Activated T-cell treated with anti-CD3 and anti-CD28 coated beads for 4 hours (primary cell): Measurements from ENCODE around the gene ATXN1.
"Not testable (repeated sequence)": the region's sequence is repeated elsewhere in the genome, so short reads cannot be mapped to it uniquely, and the experiment has no call there.

Experiments
- DNase-seq: peaks from one replicate; pipeline ENCODE4 v3.0.0-alpha.2; 2020

Gene ATXN1

DNA sequence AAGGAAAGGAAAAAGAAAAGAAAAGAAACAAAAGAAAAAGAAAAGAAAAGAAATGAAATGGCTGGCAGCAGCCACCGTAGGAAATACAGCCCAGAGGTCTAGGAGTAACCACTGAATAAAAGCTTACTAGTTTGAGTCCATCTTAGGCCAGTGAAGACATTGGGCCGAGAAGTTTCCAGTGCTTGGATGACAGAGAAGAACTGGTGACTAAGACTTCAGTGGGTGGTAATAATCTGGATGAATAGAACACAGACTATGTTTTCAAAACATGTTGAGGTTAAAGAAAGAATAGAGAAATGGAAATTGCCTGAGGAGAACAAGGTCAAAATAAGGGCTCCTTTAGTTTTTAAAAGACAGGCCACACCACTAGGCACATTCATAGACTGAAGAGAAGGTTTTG is 198.8 kb downstream of the ATXN1 start:
- DNase-seq: no peak

DNA sequence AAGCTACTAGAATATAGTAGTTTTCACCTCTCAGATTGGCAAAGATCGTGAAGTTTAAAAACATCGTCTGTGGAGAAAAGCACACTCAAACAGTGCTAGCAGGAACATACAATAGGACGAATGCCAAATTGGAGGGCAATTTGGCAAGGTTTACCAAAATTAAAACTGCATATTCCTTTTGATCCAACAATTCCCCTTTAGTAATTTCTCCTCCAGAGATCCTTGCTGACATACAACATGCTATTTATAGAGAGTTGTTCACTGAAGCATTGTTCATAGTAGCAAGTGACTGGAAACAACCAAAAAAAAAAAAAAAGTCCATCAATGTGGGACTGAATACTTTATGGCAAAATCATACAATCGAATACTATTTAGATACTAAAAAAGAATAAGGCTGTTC is 202.2 kb downstream of the ATXN1 start:
- no peak for DNase-seq

DNA sequence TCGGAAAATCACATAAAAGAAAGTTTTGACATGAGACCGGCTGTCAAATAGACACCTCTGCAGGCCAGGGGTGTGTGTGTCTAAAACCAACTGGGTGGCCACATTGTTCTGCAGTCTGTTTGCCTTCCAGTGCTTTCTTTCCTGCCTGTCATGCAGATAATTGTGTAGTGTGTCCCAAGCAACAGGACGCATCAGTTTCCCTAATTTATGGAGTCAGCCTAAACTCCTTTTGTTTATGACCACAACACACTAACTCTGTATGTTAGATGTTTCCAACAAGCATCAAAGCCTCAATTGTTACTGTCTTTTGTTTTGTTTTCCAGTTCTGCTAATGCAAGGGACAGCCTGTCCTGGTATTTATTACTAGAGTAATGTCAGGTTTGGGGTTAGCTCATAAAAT is 205.7 kb downstream of the ATXN1 start:
- DNase-seq: no peak

DNA sequence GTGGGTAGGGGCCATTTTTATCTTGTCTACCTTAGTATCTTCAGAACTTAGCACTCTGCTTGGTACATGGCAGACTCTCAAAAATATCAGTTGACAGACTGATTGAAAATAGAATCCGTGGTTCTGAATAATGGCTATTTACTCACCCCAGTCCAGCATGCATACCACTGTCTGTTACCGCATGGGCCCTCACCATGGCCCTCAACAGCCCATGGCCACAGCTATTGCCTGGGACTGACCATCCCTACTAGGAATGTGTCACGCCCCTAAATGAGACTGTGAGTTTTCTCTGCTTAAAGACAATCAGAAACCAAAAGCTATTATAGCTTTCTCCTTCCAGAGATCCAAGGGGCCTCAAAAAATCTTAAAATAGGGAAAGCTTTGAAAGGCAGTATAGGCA is 207.7 kb downstream of the ATXN1 start:
- DNase-seq: no peak

DNA sequence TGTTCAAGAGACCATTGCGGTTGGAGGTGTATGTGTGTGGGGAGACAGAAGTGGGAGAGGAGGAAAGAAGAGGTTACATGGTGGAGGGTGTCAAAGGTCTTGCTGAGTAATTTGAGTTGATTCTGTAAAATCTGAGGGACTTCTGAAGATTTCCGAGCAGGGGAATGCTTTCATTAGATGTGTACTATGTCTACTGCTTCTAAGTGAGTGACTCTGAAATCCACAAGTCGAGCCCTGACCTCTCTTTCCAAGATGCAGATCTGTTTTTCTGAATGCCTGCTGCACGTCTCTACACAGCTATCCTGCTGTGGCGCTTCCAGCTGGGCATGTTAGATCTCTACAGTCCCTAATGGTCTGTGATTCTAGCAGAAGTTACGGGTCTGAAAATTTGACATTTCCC is 209.8 kb downstream of the ATXN1 start:
- DNase-seq: no peak

DNA sequence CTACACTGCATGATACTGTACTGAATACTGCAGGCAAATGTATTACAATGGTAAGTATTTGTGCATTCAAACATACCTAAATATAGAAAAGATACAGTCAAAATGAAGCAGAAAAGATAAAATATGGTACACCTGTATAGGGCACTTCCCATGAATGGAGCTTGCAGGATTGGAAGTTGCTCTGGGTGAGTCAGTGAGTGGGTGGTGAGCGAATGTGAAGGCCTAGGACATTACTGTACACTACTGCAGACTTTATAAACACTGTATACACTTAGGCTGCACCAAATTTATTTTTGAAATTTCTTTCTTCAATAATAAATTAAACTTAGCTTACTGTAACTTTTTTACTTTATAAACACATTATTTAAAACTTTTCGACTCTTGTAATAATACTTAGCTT is 213.1 kb downstream of the ATXN1 start:
- DNase-seq: no peak

DNA sequence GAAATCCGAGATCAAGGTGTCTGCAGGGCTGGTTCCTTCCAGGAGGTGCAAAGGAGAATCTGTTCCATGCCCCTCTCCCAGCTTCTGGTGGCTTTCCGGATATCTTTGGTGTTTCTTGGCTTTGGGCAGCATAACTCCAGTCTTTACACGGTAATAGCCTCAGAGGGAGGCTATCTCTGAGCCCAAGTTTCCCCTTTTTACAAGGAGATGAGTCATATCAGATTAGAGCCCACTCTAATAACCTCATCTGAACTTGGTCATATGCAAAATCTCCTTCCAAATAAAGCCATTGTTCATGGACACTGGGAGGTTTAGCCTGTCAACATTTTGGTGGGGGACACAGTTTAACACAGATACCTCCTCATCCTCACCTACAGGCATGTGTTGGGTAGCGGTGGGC is 213.7 kb downstream of the ATXN1 start:
- no peak for DNase-seq

DNA sequence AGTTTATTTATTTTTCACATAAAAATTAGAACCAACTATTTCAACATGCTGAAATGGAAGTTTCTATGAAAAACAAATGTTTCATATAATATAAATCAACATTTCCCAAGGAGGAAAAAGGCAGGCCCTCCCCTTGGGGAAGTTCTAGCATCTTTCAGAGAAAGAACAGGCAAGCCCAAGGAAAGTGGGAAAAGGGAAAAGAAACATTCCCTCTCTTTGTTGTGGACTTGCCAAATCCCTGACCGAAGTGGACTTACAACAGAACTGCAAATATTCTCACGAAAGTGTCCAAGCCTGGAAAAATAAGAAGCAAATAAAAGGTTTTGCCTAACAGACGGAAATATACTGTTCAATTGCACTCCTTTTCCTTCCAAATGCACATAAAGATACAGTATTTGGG is 214.4 kb downstream of the ATXN1 start:
- no peak for DNase-seq

DNA sequence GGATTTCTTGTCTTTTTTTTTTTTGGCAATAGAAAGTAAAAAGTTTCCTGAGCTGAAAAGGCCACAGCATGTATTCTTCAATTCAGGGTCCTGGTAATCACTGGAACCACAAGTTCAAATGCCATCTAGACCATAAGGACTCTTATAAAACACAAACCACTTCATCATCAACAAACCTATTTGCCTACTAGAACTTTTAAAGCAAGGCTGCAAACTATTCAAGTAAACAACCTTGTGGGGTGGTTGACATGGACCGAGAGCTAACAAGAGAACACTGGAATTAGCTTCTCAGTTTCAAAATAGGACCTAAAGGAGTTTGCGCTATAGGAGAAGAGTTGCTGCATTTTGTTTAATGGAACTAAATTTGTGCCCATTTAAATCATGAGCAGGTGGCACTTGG is 215.9 kb downstream of the ATXN1 start:
- DNase-seq: no peak

DNA sequence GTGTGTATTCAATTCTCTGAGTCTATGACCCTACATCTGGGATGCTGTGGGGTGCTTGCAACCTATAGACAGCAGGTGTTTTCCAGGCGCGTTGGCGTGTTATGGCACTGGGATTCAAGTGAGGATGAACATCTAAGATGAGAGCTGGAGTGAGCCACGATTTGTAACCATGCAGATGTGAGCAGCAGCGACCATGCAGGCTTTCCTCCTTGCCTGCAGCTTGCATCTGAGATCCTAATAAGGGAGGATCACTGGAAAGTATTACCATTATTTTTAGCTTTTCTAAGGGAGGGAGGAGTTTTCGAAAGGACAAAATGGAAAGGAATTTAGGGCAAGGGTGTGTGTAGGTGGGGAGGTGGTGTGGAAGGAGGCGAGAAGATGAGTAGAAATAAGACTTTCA is 216.7 kb downstream of the ATXN1 start:
- no peak for DNase-seq

DNA sequence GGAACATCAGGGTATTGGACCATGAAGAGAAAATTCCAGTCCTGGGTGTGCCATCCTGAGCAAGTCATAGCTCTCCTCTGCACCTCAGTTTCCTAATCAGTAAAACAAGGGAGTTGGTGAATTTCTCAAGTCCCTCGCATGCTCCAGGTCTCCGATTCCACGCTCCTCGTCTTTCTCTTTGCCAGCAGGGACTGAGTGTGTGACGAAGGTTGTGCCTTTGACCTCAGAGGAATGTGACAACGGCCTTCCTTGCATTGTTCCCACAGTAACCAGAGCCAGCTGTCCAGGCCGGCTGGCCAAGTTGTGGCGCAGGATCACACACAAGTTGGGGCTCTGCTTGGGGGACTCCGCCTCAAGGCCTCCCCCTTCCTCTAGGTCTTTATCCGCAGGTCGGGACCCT is 217.3 kb downstream of the ATXN1 start:
- no peak for DNase-seq

DNA sequence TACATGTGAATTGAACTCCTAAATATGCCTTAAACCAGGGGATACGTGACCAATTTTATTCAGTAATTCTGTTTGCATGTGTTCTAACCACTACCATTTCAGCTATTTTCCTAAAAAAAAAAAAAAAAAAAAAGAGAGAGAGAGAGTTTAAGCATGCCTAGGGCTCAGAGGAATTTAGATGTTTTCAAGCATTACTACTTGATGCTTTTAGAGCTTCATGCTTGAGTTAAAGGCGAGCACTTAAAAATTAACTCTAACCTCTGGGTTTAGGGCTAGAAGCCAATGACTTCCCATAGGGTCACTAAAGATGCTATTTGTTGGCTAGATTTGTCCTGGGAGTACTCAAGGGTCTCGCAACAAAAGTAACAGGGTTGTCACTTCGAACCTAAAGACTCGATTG is 217.7 kb downstream of the ATXN1 start:
- no peak for DNase-seq

DNA sequence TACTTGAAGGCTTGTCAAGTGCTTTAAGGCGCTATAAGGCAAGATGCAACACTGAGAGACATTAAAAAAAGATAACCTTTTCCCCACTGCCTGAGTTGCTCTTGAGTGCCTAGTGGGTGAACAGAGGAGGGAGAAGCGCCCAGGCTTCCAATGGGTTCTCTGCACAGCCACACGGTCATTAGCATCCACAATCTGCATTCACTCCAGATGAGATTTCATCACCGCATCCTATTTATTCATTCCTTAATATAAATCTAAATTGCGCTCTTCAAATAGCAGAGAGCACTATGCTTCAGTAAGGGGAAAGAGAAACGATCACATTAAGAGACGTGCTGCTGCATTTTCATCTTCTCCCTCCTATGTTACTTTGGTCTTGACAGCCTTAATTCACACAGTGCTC is 219.2 kb downstream of the ATXN1 start:
- DNase-seq: no peak

DNA sequence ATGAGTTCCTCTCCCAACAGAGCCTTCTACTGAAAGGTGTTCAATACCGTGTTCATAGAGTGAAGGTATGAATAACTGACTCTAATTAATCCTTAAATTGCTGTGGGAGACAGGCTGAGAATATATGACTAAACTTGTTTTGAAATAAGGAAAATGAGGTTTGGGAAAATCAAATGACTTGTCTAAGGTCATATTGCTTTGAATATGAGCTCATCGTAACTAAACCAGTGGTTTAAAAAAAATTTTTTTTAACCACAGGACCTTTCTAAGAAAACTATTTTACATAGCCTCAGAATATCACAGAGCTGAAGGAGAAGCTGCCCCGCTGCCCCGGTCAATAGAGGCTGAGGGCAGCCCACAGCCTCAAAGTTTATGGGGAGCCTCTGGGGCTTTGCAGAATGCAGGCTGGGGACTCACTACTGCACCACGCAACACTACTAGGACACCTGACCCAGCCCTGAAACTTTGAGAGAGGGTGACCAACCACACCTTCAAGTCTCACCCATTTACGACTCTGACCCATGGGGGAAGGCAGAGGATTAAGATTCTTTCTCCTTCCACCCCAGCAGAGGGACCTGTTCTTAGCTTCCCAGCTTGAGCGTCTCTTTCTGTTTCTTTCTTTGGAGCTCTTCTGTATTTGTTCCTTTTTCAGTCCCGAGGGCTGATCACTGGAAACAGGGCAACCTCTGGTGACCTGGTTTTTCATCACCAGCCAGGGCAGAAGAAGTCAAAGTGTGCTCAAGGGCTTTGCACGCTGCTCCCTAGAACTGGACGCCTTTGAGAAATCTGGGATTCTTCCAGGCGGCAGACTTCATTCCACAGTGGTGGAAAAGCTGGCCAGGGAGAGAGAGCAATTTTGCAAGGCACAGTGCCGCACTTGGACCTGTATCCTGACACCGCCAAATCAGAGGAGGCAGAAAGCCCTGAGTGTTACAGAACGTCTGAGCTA is 220.2 kb downstream of the ATXN1 start:
- DNase-seq: no peak

DNA sequence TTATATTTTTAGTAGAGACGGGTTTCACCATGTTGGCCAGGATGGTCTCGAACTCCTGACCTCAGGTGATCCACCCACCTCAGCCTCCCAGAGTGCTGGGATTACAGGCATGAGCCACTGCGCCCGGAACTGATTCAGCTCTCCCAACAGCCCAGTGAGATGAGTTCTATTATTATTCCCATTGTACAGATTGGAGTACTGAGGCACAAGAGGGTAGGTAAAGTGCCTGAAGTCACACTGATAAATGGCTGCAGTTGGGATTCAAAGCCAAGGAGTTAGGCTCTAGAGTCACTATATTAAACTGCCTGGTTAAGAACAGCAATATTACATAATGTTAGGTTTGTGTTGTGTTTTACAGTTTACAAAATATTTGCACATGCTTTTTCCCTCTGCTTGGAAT is 220.9 kb downstream of the ATXN1 start:
- DNase-seq: not testable (repeated sequence)

DNA sequence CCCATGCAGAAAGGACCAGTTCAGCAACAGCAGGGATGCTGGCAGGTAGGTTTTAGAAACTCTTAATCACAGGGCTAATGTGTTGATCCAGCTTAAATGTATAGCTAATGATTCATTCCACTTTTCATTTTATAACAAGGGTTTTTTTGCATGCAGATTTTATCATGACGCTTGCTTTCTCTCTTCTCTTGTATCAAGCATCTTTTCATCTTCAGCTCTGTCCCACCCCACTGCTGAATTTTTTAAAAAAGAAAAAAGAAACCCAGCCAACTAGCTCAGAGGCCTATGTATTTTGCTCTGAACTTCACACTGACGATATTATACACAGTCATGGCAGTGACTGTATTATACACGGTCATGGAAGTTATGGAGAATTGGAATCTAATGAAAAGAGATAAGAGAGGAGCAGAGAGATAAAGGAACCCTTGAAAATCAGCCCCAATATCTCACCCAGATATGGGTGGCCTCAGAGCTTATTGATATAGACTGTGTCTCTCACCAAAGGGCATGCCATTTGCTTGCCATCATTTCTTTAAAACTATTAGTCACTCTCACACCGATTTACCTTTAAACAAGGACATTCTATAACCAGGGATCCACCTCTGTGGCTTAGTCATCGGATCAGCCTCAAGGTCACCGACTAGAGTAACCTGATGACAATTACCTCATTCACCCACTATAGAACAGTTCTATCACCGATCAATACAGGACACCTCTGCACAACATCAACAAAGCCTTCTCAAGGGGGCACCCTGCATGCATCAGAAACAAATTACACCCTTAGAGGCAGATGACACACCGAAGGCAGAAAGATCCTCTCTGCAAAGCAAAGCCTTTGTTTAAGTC is 222.0 kb downstream of the ATXN1 start:
- no peak for DNase-seq

DNA sequence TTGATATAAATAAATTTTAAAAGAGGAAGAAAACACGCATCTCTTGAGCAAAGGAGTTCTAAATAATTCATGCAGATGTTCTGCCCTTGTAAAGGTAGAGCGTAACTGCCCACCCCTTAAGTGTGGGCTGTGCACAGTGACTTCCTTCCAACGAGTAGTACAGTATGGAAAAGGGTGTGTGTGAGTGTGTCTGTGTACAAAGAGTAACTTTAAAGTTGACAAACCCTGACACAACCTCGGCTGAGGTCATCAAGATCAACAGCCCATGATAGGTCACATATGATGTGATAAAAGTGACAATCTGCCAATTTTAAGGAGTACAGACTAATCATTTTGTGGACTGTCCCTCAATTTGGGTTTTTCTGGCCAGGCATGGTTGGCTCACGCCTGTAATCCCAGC is 225.7 kb downstream of the ATXN1 start:
- DNase-seq: no peak

DNA sequence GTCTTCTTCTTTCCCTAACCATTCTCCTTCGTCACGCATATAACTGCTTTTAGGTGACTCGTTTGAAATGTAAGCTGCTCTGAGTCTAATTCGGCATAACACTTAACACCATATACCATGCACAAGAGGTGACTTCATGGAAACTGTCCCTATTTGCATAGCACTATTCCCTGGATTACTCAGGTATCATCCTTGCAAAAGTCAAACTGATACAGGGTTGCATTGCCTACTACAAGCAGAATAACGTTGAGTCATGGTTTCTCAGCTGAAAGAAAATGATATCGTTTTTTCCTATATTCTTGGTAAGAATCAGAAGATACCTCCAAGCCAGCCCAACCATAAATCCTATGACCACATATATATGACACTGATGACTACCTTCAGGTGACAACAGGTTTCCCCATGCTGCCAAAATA is 227.5 kb downstream of the ATXN1 start:
- no peak for DNase-seq

DNA sequence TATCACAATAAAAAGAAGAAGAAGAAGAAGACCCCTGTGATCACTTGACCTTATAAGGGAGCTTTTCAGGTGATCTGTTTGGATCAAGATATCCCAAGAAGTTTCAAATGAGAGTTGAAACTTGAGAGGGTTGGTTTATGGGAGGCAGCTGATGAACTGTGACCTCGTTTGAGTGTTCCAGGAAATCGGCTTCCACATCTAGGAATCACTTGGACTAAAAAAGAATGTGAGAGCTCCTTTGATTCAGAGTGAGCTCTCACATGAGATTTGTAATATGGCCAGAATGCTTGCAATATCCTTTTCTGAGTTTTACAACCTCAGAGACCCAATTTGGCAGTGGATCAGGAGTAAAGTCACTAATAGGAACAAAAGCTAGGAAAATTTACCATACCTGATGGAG is 228.1 kb downstream of the ATXN1 start:
- DNase-seq: no peak

DNA sequence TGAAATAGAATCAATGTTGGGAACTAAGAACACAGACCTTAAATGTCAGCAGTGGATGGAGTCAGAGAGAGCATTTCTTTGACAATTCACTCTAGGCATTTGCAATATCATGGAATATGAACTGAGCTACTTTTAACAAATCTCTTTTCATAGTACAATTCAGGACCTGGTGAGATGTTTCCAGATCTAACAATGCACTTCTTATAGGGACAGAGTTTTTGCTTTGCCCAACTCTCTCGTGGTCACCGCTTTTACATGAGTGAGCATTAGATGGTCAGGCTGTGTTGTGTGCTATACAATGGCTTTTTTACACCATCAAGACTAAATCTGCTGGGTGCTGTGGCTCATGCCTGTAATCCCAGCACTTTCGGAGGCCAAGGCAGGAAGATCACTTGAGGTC is 233.6 kb downstream of the ATXN1 start:
- no peak for DNase-seq

DNA sequence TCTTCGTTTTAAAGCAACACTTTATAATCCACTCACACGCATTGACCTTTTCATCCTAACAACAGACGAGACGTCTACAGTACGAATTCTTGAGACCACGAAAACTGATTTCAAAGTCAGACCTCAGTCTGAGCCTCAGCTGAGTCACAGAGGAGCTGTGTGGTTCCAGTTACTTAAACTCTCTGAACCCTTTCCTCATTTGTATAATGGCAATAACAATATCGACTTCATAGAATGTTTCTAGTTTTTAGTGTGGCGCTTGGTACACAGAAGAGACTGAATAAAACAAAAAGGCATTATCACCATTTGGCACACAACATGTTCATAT is 236.9 kb downstream of the ATXN1 start:
- no peak for DNase-seq

DNA sequence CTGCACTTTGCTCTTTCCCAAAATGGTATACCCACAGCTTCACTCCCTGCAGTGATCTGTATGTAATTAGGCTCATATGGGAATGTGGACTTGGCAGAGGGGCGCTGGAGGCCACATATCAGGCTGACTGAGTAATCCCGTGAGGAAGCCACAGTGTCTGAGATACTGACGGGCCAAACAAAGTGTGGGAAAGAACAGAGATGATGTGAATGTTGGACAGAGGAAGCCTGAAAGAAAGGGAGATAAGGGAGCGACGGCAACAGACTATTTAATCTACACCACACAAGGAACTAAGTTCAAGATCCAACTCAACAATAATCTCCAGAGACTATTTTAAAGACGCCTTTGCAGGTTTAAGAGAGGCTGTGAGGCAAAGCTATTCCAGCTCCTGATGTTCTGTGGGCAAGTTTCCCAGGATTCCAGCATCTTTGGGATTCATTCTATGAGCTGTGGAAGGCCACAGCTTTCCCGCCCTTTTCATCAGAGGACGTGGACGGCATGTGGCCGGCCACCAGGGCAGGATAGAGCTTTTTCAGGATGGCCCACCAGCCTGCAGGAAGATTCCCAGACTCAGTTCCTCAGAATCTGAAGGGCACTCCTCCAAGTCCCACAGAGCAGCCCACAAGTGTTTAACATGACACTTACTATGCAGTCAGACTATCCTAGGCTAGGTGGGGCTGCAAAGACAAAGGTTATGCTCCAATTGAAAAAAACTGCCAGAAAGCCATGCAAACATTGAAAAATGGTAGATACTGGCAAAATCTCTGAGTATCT is 237.5 kb downstream of the ATXN1 start:
- no peak for DNase-seq

DNA sequence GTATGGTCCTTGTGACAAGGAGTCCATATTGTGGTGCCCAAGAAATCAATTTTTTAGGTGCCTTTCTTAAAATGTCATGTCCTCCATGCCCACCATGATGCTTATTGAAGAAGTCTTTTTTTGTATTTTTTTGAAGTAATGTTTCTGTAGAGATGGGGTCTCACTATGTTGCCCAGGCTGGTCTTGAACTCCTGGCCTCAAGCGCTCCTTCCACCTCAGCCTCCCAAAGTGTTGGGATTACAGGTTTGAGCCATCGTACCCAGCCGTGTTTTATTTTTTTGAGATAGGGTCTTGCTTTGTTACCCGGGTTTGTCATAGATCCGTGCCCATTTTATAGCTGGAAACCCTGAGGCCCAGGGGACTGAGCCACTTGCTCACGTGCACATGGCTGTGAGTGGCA is 238.3 kb downstream of the ATXN1 start:
- no peak for DNase-seq

DNA sequence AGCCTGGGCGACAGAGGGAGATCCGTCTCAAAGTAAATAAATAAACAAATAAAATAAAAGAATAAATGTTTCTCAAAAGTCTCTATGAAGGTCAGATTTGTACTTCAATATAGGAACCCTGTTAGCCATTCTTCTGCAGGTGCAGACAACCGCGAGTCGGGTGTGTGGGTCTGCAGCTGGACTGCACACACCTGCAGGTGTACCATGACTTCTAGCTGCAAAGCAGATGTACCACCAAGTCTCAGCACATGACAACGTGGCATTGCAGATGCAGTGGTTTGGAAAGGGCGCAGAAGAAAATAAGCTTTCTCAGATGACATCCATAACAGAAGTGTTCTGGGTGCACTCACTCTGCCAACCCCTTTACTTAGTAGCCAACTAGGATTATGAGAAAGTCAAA is 239.7 kb downstream of the ATXN1 start:
- no peak for DNase-seq
